ENCODE measurements around the gene USP40.

Gene USP40

DNA sequence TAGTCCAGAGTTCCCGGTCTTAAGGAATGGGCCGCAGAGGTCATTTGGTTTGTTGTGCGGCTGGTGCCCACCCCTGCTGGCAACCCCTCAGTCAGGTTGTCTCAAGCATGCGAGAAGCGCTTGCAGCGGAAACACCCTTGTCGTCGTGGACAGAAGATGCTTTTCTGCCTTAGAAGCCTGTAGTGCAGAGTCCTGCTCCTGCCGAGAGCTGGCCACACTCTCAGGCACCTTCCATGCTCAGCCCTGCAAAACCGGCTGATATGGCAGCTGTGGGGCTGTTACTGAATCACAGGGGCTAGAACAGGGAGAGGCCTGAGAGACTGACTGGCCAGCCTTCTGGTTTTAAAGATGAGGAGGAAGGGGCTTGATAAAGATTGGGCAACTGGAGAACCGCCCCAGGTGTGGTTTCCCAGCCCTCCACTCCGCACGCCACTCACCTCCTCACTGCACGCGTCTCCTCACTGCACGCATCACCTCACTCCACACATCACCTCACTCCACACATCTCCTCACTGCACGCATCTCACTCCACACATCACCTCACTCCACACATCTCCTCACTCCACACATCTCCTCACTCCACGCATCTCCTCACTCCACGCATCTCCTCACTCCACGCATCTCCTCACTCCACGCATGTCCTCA, 103.6 kb downstream of the USP40 start:
- no peak for DNase-seq (ENCODE audit: low spot score)
- TF ChIP-seq, protein P1, sequence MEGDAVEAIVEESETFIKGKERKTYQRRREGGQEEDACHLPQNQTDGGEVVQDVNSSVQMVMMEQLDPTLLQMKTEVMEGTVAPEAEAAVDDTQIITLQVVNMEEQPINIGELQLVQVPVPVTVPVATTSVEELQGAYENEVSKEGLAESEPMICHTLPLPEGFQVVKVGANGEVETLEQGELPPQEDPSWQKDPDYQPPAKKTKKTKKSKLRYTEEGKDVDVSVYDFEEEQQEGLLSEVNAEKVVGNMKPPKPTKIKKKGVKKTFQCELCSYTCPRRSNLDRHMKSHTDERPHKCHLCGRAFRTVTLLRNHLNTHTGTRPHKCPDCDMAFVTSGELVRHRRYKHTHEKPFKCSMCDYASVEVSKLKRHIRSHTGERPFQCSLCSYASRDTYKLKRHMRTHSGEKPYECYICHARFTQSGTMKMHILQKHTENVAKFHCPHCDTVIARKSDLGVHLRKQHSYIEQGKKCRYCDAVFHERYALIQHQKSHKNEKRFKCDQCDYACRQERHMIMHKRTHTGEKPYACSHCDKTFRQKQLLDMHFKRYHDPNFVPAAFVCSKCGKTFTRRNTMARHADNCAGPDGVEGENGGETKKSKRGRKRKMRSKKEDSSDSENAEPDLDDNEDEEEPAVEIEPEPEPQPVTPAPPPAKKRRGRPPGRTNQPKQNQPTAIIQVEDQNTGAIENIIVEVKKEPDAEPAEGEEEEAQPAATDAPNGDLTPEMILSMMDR (IDR thresholded peaks at IDR 0.05; ENCODE audit: extremely low read depth, insufficient read depth, missing control alignments), result no peak
- in situ Hi-C loops (cut with MboI; ENCODE audit: low pct_unique_long_range_greater_than_20kb, low sequenced_read_pairs, unreplicated experiment), result no loop called here

DNA sequence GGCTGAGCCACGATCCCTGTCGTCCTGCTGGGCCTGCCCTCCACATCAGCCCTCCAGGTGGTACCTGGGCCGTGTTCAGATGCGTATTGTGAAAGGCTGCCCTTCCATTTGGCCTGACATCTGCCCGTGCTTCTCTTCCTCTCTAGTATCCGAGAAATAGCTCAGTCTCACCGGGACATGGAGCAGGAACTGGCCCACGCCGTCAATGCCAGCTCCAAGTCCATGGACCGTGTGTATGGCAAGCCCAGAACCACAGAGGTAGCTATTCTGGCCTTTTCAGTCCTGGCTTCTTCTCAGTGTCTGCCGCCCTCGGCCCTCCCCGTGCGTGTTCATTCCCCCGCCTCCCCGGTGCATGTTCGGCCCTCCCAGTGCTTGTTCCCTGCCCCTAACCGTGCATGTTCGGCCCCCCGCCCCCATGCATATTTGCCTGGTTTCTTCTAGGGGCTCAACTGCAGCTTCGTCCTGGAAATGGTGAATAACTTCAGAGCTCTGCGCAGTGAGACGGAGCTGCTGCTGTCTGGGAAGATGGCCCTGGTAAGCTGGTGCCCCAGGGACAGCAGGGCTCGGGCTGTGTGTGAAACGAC, 104.3 kb downstream of the USP40 start:
- in situ Hi-C loops (cut with MboI; ENCODE audit: low pct_unique_long_range_greater_than_20kb, low sequenced_read_pairs, unreplicated experiment), result no loop called here

DNA sequence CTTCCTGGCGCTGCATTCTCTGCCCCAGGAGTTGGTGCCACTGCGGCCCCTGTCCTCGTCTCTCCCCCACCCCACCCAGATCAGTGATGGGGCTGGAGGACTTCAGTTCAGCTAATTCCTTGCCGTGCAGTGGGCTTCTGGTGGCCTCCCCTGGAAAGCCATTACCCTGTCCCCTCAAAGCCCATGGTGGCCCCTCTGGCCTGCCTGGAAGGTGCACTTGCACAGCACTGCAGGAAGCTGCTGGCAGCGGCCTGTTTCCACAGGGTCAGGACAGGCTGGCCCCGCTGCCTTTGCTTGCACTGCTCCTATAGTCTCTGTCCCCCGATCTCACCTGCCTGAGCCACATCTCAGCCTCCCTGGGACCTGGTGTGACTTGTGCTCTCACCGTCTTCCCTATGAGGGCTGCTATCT, 105.1 kb downstream of the USP40 start:
- TF ChIP-seq, protein P1 (IDR thresholded peaks at IDR 0.05; ENCODE audit: extremely low read depth, insufficient read depth, missing control alignments), result no peak
- in situ Hi-C loops (cut with MboI; ENCODE audit: low pct_unique_long_range_greater_than_20kb, low sequenced_read_pairs, unreplicated experiment), result no loop called here
- DNase-seq (ENCODE audit: low spot score), result no peak

More for the DNA sequence above, 104.3 kb downstream of the USP40 start:
- TF ChIP-seq, protein P1 (IDR thresholded peaks at IDR 0.05; ENCODE audit: extremely low read depth, insufficient read depth, missing control alignments), result no peak
- no peak for DNase-seq (ENCODE audit: low spot score)

DNA sequence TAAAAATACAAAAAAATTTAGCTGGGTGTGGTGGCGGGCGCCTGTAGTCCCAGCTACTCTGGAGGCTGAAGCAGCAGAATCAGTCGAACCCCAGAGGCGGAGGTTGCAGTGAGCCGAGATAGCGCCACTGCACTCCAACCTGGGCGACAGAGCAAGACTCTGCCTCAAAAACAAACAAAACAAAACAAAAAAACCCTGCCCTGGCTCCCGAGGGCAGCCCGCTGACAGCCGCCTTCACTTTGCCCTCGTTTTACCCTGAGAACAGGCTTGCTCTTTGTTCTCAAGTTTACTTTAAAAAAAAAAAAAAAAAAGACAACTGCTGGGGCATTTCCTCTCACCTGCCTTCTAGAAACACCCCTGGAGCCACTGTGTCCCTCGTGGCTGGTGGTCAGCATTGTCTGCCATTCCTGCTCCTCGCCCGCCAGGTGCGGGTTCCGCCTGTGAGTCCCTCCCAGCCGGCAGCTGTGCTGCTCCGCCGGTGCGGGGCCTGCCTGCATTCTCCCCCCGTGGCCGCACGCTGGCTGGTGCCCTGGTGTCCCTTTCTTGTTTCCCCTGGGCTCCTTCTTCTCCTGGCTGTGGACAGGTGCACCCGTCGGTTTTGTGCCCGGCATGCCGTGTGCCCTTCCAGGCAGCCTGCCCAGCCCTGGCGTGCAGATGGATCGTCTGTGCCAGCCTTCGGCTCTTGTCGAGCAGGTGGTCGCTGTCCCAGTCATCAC, 105.7 kb downstream of the USP40 start:
- TF ChIP-seq, protein P1 (IDR thresholded peaks at IDR 0.05; ENCODE audit: extremely low read depth, insufficient read depth, missing control alignments), result no peak
- DNase-seq (ENCODE audit: low spot score), result no peak
- in situ Hi-C loops (cut with MboI; ENCODE audit: low pct_unique_long_range_greater_than_20kb, low sequenced_read_pairs, unreplicated experiment), result no loop called here

DNA sequence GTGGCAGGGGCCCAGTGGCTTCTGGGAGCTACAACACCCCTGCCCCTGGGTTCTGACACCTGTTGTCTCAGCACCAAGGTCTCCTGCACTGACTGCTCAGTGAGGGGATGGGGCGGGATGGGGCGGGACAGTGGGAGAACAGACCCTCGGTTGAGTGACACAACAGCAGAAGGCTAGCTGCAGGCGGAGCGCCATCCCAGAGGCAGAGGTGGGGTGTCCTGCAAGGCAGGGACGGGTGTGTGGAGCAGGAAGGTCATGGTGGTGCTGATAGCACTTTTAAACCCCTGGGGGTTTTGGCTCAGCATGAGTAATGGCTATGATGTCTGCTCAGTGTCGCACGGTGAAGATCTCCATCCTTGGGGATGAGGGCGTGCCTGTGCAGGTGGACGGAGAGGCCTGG, 107.2 kb downstream of the USP40 start:
- no peak for DNase-seq (ENCODE audit: low spot score)
- in situ Hi-C loops (cut with MboI; ENCODE audit: low pct_unique_long_range_greater_than_20kb, low sequenced_read_pairs, unreplicated experiment), result no loop called here
- TF ChIP-seq, protein P1 (IDR thresholded peaks at IDR 0.05; ENCODE audit: extremely low read depth, insufficient read depth, missing control alignments), result no peak

DNA sequence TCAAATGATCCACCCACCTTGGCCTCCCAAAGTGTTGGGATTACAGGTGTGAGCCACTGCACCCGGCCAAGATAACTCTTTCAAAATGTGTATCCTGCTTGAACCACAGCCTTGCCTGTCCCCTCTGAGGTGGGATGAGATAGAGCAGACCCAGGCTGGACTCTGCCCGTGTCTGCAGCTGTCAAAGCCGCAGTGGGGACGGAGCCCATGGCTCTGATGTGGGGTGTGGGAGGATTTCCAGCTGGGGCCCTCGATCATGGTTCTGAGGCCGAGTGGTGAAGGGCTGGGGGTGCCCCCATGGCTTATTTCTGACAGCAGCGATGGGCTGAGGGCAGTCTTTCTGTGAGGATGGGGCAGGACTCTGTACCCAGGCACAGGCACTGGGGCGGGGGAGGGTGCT, 107.8 kb downstream of the USP40 start:
- in situ Hi-C loops (cut with MboI; ENCODE audit: low pct_unique_long_range_greater_than_20kb, low sequenced_read_pairs, unreplicated experiment), result no loop called here
- TF ChIP-seq, protein P1 (IDR thresholded peaks at IDR 0.05; ENCODE audit: extremely low read depth, insufficient read depth, missing control alignments), result no peak
- DNase-seq (ENCODE audit: low spot score), result no peak

Data from GM13977 (cell line).